Stimulated activated CD8-positive, alpha-beta memory T cell treated with anti-CD3 and anti-CD28 coated beads, Interleukin-4, amount 100 ng/mL, for 24 hours (primary cell): ENCODE data around the gene TEX261.
"Not testable (repeated sequence)": the region's sequence is repeated elsewhere in the genome, so short reads cannot be mapped to it uniquely, and the experiment has no call there.

Experiments used
- DNase-seq: peaks from one replicate; pipeline ENCODE4 v3.0.0-alpha.2; 2020; ENCODE audit warnings: low read depth

Gene TEX261

DNA sequence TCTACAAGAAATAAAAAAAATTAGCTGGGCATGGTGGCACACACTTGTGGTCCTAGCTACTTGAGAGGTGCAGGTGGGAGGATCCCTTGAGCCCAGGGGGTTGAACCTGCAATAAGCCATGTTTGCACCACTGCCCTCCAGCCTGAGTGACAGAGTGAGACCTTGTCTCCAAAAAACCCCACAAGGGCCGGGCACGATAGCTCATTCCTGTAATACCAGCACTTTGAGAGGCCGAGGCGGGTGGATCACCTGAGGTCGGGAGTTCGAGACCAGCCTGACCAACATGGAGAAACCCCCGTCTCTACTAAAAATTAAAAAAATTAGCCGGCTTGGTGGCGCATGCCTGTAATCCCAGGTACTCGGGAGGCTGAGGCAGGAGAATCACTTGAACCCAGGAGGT lies 5.3 kb upstream of the TEX261 start:
- DNase-seq, result not testable (repeated sequence)

DNA sequence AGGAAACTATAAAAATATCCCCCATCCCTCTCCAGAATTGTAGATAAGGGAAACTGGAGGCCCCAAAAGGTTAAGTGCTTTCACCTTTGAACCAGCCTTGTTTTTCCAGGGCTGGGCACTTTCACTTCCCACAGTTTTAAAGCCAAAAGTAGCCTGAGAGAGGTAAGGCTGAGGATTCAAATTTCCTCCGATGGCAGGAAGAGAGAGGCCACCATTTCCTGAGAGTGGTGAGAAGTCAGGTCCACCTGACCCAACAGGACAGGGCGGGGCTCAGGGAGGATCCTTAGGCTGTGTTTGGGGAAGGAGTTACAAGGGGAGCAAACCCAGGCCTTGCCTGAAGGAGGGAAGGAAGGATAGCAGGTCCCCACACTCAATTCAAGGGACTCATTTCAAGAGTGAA lies 4.7 kb upstream of the TEX261 start:
- DNase-seq, result no peak

DNA sequence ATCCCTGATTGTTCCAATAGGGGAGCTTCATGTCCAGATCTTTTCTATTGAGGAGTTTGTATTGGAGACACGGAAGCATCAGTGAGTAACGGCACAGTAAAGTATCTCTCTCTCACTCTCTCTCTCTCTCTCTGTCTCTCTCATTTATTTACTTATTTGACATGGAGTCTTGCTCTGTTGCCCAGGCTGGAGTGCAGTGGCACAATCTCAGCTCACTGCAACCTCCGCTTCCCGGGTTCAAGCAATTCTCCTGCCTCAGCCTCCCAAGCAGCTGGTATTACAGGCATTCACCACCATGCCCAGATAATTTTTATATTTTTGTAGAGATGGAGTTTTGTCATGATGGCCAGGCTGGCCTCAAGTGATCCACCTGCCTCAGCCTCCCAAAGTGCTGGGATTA lies 4.2 kb upstream of the TEX261 start:
- not testable (repeated sequence) for DNase-seq

DNA sequence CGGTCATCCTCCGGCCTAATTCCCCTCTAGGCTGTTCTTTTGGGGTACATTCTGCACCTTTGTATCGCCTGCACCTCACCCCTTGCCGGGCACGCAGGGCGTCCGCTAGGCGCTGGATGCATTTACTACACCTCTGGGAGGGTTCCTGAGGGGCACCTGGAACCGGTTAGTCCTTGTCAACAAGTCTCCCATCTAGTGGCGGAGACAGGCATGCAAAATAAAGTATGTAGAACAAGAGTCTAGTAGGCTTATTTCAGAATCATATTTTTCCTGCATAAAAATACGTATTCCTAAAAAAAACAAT lies 705 bp upstream of the TEX261 start:
- DNase-seq, result peak; percentile 26

DNA sequence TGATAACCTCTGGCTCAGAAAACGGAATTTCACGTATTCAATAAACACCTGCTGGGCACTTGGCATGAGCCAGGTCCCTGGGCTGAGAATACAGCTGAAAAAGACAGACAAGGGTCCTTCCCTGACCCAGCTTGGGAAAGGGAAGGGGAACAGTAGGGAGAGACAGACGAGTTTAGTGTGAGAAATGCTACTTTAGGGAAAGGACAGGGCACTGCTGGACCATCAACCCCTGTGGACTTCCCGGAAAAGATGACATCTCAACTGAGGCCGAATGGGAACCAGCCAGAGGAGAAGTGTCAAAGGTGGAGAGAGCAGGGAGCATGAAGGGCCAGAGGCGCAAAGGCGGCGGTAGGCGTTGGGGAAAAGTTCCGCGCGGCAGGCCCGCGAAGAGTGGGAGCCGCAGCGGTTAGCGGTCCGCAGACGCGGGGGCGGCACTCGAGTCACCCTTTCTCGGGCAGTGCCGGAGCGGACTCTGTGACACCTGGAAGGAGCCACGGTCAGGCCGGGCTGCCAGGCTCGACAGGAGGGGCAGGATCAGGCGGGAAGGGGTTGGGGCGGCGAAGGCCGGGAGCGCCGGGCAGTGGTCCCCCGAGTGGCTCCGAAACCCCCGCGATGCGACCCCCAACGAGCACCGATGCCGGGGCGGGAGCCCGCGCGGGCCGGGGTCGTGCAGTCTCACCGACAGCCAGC lies 519 bp downstream of the TEX261 start:
- DNase-seq, result peak; percentile 44

DNA sequence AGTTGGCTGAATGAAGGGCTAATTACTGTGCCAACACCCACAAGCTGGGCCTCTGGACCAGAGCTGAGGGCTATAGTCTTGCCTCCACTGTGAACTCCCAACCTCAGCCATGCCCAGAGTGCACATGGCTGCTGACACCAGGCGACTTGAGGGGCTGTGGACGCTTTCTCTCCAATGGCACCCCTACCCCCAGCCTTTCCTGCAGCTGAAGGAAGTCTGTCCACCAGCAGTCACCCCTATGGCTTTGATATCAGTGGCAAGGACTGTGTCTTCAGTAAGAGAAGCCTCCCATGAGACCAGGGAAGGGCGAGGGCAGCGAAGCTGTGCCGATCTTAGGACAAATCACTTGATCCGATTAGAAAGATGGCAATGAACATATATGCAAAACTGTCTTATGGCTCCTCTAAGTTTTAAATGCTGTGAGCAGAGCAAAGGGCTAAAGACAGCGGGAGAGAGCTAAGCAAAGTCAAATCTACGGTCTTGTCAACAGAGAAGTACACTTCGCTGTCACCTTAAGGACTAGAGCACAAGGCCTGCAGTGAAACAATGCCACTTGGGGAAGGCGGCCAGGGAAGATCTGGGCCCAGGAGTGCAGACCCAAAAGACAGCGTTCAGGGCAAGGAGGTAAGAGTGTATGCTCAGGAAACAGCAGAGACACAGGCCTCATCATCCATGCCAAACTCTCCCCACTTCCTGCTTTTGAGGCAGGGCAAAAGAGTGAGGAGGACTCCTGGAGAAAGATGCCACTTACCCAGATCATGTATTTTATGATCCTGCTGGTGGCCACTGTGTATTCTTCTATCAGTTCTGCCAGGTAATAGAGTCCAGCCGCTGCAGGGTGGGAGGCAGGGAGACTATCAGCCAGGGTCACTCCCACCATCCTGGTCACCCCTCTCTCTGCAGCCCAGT lies 1.5 kb downstream of the TEX261 start:
- no peak for DNase-seq

DNA sequence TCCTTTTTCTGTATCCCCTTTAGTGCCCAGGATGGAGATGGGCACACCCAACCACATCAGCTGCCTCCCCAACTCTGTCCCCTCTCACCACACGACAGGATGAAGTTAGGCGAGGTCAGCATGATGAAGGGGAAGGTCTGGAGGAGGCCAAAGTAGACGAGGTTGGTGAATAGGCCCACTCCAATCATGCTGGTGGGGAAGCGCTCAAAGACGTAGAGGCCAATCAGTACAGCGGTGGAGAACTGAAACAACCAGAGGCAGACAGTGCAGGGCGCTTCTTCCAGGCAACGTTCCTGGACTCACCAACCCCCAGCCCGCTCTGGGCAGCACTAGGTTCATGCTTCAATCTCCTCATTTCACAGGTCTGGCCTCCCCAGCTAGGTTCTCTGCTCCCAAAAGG lies 2.9 kb downstream of the TEX261 start:
- DNase-seq, result no peak

DNA sequence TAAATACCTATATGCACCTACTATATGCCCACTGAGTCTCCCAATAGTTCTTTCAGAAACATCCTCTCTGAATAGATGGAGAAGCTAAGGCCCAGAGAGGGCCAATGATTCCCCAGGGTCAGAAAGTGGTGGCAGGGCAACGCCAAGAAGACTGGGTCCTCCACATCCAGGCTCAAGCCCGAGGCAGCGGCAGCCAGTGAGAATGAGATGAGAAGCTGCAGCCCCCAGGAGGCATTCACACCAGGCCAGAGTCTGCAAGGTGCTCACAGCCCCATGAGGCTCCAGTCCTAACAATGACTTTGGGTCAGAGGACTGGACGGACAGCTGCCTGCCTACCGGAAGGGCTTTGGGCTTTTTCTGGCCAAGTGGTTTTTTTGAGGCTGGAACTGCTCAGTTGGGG lies 3.5 kb downstream of the TEX261 start:
- no peak for DNase-seq

DNA sequence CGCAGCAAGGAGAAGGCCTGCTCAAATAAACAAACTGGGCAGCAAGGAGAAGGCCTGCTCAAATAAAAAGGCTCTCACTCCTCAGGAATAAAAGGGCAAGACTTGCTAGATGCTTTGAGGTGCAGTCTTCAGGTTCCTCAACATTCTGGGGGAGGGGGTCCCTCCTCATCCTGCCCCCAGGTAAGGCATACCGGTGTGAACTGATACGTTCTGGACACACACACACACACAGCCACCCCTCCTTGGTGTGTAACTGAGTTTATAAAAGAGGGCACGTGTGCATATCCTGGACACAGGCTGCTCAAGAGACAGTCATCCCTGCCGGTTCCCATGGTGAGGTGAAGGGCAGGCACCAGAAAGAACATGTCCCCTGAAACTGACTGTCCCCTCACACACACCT lies 4.5 kb downstream of the TEX261 start:
- DNase-seq, result no peak

DNA sequence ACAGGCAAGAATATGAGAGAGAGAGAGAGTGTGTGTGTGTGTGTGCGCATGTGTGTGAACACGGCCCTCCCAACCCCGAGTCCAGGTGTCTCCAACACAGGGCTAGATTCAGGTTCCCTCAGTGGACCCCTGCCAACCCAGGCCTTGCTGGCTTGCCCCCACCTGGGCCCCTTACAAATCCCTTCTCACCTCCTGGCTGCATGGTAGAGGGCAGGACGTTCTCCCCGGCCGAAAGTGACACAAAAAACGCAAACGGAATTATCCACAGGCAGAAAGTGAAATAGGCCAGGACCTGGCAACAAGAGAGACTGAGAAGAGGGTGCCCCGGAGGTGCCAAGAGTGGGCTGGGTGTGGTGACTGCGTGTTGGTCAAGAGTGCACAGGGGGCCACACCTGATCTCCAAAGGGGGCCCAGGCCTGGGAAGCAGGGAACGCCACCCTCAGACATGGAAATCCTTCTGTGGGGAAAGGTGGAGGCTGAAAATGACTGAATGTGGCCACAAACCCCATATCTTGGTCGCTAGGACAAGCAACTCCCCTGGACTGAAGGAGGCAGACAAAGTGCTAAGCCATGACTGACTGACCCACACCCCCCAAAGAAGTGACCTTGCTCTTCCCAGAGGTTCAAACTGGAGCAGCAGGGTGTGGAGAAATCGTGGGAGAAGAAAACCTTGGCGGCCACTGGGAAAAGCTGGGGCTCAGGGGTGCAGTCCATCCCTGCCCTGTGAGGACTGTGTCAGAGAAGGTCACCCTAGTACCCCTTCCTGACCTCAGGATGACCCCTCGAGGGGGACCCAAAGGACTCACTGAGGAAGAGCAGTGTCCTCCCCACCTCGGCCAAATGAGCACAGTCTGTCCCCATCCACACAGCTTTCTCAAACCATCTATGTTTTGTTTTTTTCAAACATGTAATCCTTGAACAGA lies 5.7 kb downstream of the TEX261 start:
- DNase-seq, result no peak

DNA sequence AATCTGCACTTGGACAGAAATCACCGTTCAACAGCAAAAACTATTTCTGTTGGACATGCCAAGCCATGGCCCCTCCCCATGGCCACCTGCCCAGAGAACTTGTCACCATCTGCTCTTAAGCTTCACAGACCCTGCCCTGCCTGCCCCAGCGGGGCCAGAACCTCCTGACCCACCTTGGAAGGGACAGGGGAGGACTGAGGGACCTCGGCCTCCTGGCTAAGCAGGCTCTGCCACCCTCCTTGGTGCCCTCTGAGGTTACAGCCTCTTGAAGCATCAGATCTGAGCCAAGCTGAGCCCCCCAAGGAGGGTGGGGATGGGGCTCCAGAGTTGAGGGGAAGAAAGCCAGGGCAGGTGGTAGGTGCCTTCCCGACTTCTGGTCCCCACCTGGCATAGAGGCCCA lies 6.5 kb downstream of the TEX261 start:
- no peak for DNase-seq

DNA sequence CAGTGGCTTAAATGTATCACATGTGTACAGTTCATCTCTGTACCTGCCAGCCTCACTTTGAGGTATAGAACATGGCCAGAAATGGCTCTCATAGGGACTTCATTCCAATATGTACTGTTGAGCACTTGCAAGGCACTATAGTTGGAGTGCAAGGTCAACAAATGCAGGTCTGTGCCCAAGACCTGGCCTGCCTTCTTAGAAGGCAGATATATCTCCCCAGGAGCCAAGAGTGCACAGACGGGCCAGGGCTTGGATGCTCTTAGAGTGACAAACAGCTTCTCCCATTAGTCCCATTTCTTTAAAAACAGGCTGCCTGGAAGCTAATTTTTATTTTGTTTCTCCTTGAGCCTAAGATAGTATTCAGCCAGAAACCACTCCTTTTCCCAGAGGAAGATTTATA lies 7.3 kb downstream of the TEX261 start:
- no peak for DNase-seq

DNA sequence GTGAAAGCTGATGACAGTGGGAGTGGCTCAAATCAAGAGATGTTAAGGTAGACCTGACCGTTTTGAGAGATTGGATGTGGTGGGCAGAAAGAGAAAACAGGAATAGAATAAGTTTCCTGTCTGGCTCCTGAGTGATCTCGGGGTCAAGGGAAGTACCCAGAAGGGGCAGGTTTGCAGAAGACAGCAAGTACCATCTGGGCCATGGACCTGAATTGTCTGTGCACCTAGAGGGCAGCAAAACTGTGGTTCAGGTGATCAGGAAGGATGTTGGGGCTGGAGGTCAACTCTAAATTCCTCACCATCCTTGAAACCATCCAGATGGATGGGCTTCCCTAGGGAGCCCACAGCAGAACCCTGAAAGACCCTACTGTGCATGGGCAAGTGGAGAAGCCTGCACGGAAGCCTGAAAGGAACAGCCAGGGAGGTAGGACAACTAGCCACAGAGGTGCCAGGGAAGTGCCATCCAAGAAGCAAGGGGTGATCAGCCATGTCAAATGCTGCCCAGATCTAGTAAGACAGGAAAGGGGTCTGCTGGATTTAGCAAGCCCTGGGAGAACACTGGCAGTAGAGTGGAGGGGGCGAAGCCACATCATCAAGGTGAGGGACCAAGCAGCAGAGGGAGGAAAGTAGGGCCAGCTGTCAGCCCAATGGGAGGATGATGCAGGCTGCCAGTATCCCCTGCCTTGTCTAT lies 8.0 kb downstream of the TEX261 start:
- no peak for DNase-seq

DNA sequence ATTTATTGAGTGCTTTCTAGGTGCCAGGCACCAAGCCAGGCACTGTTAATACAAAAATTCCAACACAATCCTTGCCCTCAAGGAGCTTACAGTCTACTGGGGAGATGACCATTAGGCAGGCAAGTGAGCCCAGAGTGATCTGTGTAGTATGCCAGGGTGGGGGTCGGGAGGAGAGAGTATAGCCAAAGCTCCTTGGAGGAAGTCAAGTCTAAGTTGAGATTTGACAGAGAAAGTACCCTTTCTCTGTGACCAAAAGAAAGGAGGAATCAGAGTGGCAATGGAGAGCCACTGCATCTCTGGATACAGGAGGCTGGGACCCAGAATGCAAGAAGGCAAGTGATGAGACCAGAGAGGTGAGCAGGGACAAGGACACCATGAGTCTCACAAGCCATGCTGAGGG lies 8.7 kb downstream of the TEX261 start:
- no peak for DNase-seq

DNA sequence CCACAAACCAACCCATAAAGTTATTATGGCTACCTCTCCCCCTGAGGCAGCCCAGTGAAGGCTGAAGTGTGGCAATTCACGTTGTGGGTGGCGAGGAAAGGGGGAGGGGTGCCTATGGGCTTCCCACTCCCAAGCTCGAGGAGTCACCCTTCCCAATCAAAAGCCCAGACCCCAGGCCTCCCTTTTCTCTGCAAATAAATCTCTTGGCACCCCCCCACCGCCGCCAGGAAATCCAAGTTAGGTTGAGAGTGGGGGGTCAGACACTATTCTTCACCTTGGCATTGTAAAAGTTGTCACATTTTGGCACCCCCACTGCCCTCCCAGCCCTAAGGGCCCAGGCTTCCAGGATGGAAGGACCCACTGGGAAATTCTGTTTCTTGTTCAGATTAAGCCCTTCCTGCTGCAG lies 9.4 kb downstream of the TEX261 start:
- no peak for DNase-seq

DNA sequence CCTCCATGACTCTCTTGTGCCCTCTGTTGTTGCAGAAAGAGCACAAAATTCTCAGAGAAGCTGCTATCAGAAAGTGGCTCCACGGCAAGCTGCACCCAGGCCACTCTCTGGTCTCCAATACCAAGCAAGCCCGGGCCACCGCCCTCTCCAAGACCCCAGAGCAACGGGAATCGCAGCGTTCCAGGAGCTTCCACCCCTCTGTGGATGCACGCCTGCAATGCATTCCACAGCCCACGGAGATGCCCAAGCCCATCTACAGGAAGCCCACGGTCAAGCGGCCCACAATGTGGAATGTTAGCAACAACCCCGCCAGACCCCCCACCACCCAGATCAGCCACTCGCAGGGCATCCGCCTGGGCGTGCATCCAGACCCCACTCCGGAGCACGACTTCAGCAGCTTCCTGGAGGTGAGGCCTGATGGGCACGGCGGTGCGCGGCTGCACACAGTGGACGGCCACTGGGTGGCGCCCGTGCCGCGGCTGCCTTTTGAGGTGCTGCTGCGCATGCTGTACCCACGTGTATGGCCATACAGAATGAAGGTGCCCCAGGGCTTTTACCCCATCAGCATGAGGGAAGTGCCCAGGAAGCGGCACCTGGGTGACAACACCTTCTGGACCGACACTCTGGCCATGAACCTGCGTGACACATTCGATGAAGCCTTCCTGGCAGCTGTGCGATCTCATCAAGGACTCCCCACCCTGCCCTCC lies 9.9 kb downstream of the TEX261 start:
- DNase-seq, result peak; percentile 75

DNA sequence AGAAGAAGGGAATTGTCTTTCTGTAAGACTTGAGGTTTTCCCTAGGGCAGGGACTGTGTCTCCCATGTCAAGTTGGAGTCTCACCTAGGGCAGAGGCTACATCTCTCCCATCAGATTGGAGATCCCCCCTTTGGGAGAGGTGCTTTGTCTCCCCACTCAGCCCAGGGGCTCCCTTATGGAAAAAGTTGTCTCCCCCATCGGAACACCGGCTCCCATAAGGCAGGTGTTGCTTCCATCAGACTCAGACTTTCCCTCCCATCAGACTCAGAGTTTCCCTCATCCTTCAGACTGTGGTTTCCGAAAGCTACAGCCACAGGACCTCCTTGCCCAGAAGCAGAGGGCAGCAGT lies 10.5 kb downstream of the TEX261 start:
- no peak for DNase-seq

DNA sequence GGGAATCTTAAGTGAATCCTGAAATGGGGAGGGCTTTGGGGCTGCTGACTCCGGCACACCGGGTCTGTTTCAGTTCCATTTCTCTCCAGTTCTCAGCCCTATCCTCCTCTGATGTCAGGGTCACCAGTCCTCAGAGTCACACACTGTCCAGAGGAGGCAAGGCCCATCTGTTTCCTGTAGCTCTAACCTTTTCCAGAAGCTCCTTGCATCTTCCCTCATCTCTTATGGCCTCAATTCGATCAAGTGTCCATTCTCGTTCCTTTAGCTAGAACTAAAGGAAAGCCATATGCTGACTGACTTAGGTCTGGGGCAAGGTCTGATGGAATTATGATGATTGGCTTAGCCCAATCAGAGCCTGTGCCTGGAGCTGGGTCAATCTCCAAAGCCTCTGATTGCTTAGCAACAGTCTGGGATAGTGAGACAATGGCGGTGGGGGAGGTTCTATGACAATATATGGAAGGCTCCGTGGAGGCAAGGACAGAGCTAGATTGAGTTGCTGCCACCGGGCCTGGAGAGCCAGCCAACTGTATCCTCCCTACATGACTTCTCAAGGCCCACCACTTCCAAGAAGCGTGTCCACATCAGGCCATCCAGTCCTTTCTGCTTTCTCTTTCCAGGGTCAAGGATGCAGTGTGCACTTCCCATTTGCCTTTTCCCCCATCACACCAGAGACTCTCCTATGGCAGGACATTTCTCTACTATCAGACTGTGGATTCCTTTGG lies 11.0 kb downstream of the TEX261 start:
- no peak for DNase-seq

DNA sequence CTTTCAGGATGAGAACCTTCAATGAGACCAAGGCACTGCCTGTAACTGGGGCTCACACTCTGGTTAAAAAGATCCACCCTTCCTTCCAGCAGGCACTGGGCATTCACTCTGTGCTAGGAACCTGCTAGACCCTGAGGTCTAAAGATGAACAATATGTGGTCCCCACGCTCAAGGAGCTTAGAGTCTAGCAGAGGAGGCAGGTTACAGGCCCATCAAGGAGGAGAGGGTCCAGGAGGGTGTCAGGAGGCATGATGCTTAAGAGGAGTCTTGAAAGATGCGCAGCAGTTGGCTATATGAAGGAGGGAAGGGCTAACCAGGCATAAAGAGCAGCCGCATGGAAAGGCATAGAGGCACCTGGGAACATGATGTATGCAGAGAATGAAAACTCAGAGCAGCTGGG lies 11.7 kb downstream of the TEX261 start:
- DNase-seq, result no peak

DNA sequence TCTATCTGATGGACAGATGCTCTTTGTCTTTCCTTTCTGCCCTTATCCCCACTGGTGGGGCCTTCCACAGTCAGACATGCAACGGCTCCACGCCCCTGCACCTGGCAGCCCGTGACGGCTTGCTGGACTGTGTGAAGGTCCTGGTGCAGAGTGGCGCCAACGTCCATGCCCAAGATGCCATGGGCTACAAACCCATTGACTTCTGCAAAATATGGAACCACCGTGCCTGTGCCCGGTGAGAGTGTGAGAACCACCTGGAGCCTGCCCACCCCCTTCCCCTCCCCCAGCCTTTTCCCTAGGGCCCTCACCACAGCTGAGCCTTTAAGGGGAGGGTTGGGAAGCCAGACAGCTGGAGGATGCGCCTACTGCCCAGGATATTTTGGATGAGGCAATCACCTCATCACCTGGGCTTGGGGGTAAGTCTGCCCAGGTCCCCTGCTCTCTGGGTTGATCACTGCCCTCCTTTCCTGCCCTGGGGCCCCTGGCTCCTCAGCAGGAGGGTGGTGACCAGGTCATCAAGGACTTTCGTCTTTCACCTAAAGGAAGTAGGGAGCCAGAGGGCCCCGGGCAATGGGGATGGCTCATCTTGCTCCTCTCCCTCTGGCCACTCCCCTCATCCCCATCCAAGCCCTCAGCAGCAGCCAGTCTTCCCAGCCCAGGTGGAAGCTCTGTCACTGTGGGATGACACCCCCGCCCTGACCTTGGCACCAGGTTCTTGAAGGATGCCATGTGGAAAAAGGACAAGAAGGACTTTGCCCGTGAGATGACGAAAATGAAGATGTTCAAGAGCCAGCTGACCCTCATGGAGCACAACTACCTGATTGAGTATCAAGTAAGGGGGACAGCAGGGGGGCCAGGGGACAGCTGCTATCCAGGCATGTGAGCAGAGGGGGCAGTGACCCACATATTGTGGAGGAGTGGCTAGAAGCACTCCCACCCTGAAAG lies 12.5 kb downstream of the TEX261 start:
- no peak for DNase-seq
